Measurements from ENCODE around the gene USP21. TPM values are rescaled to one million over a fixed set of nuclear protein-coding genes. Genes with fewer than 3 reads are reported as not detected.

Gene USP21
- total RNA-seq, 4 donors from 2014 or later = 19.5 to 75.9 (median 35.3) TPM

Small RNA genes lying within 50 kb of the gene (small RNA-seq; reads per million reads assigned to genes)
- 0 reads per million in 4 donors for gene RF01225

Other genes with a start within 250 kb of the USP21 start
- gene ITLN2, start 204.7 kb upstream of the USP21 start, total RNA-seq = not detected
- gene F11R, start 138.3 kb upstream of the USP21 start, total RNA-seq = 100 to 1,000 TPM in 2 of 4 donors, 10 to 100 TPM in 2; 91.7 to 126 (median 105) TPM
- gene TSTD1, start 120.5 kb upstream of the USP21 start, total RNA-seq = 100 to 1,000 TPM; 104 to 224 (median 191) TPM
- gene USF1, start 113.5 kb upstream of the USP21 start, total RNA-seq = 10 to 100 TPM; 34.4 to 78.2 (median 64.9) TPM
- gene ARHGAP30, start 89.6 kb upstream of the USP21 start, total RNA-seq = 10 to 100 TPM in 1 of 4 donors, 1 to 10 TPM in 2, under 1 TPM in 1; 0.60 to 11.0 (median 4.4) TPM
- 1 to 10 TPM in 1 of 4 donors, under 1 TPM in 2, not detected in 1; 0.37 to 4.0 (median 0.82) TPM for gene NECTIN4, start 69.9 kb upstream of the USP21 start, total RNA-seq
- gene KLHDC9, start 61.1 kb upstream of the USP21 start, total RNA-seq = 10 to 100 TPM in 1 of 4 donors, 1 to 10 TPM in 1, under 1 TPM in 1, not detected in 1; 0.80 to 16.9 (median 8.7) TPM
- gene PFDN2, start 41.5 kb upstream of the USP21 start, total RNA-seq = 10 to 100 TPM; 28.9 to 70.5 (median 45.9) TPM
- gene NIT1, start 41.4 kb upstream of the USP21 start, total RNA-seq = 10 to 100 TPM; 45.6 to 83.0 (median 75.4) TPM
- gene DEDD, start 26.8 kb upstream of the USP21 start, total RNA-seq = 10 to 100 TPM; 30.3 to 73.7 (median 38.6) TPM
- 10 to 100 TPM; 30.1 to 96.4 (median 51.5) TPM for gene UFC1, start 5.5 kb upstream of the USP21 start, total RNA-seq
- gene PPOX, start 6.9 kb downstream of the USP21 start, total RNA-seq = 10 to 100 TPM in 2 of 4 donors, 1 to 10 TPM in 2; 2.8 to 19.2 (median 11.8) TPM
- 10 to 100 TPM in 3 of 4 donors, 1 to 10 TPM in 1; 3.0 to 71.4 (median 26.6) TPM for gene B4GALT3, start 18.0 kb downstream of the USP21 start, total RNA-seq
- 10 to 100 TPM in 2 of 4 donors, 1 to 10 TPM in 2; 1.2 to 34.8 (median 7.2) TPM for gene ADAMTS4, start 39.6 kb downstream of the USP21 start, total RNA-seq
- gene NDUFS2, start 42.9 kb downstream of the USP21 start, total RNA-seq = 100 to 1,000 TPM in 3 of 4 donors, 10 to 100 TPM in 1; 82.6 to 209 (median 144) TPM
- 100 to 1,000 TPM in 1 of 4 donors, 10 to 100 TPM in 3; 20.9 to 194 (median 49.2) TPM for gene FCER1G, start 55.8 kb downstream of the USP21 start, total RNA-seq
- gene APOA2, start 64.1 kb downstream of the USP21 start, total RNA-seq = not detected
- 10 to 100 TPM in 2 of 4 donors, 1 to 10 TPM in 2; 5.8 to 21.4 (median 12.6) TPM for gene TOMM40L, start 66.6 kb downstream of the USP21 start, total RNA-seq
- gene NR1I3, start 78.7 kb downstream of the USP21 start, total RNA-seq = not detected
- gene PCP4L1, start 99.2 kb downstream of the USP21 start, total RNA-seq = 1 to 10 TPM in 2 of 4 donors, not detected in 2; 1.8 to 2.1 TPM
- gene MPZ, start 150.5 kb downstream of the USP21 start, total RNA-seq = 1 to 10 TPM; 1.4 to 3.0 (median 1.6) TPM
- 100 to 1,000 TPM in 1 of 4 donors, 10 to 100 TPM in 3; 32.1 to 223 (median 52.5) TPM for gene SDHC, start 154.9 kb downstream of the USP21 start, total RNA-seq
- gene CFAP126, start 208.4 kb downstream of the USP21 start, total RNA-seq = not detected

Data from transverse colon (tissue), 4 donors.